Forelimb muscle (tissue), 1 donor: ENCODE results near the gene NOTCH4. TPM values are rescaled to one million over a fixed set of nuclear protein-coding genes. Genes with fewer than 3 reads are reported as not detected.

ENCODE experiments used
- polyA plus RNA-seq: library from polyadenylated mRNA; unstranded; fragments of 120-200 nt; gene quantifications from one replicate; pipeline ENCODE4 v1.2.1, GENCODE V29; 2013; ENCODE audit not compliant: insufficient read length

Gene NOTCH4
- polyA plus RNA-seq, 1 donor, result 19.9 TPM

Other genes with a start within 250 kb of the NOTCH4 start
- gene C4A, start 242.0 kb downstream of the NOTCH4 start, polyA plus RNA-seq, result 19.3 TPM
- gene C4B, start 209.3 kb downstream of the NOTCH4 start, polyA plus RNA-seq, result 22.1 TPM
- gene CYP21A2, start 185.7 kb downstream of the NOTCH4 start, polyA plus RNA-seq, result 1.0 TPM
- gene TNXB, start 114.7 kb downstream of the NOTCH4 start, polyA plus RNA-seq, result 108 TPM
- 42.4 TPM for gene ATF6B, start 95.8 kb downstream of the NOTCH4 start, polyA plus RNA-seq
- 3.5 TPM for gene FKBPL, start 93.8 kb downstream of the NOTCH4 start, polyA plus RNA-seq
- 1.3 TPM for gene PRRT1, start 72.1 kb downstream of the NOTCH4 start, polyA plus RNA-seq
- 34.6 TPM for gene PPT2, start 69.9 kb downstream of the NOTCH4 start, polyA plus RNA-seq
- gene EGFL8, start 59.5 kb downstream of the NOTCH4 start, polyA plus RNA-seq, result 25.9 TPM
- 57.3 TPM for gene AGPAT1, start 48.0 kb downstream of the NOTCH4 start, polyA plus RNA-seq
- 50.9 TPM for gene RNF5, start 45.7 kb downstream of the NOTCH4 start, polyA plus RNA-seq
- gene AGER, start 39.8 kb downstream of the NOTCH4 start, polyA plus RNA-seq, result 8.0 TPM
- 107 TPM for gene PBX2, start 33.9 kb downstream of the NOTCH4 start, polyA plus RNA-seq
- 6.7 TPM for gene GPSM3, start 31.4 kb downstream of the NOTCH4 start, polyA plus RNA-seq
- gene TSBP1, start 147.8 kb upstream of the NOTCH4 start, polyA plus RNA-seq, result not detected
- 0.18 TPM for gene BTNL2, start 183.1 kb upstream of the NOTCH4 start, polyA plus RNA-seq
- gene HLA-DRA, start 215.8 kb upstream of the NOTCH4 start, polyA plus RNA-seq, result 27.8 TPM